Brain microvascular endothelial cell (primary cell): Measurements from ENCODE around the gene SMC3.
"Not testable (repeated sequence)": the region's sequence is repeated elsewhere in the genome, so short reads cannot be mapped to it uniquely, and the experiment has no call there.

ENCODE experiments used
- DNase-seq: peaks from one replicate; pipeline ENCODE4 v3.0.0-alpha.2; 2020
- H3K27ac ChIP-seq: fragments of 250-450 bp; sonication (Bioruptor Pico); 2 replicates; pipeline ENCODE4 v1.5.1; 2020; ENCODE audit warnings: mild to moderate bottlenecking, moderate library complexity
- H3K27me3 ChIP-seq: fragments of 250-450 bp; sonication (Bioruptor Pico); replicated peaks from 2 replicates; pipeline ENCODE4 v1.5.1; 2020; ENCODE audit warnings: mild to moderate bottlenecking
- H3K36me3 ChIP-seq: fragments of 250-450 bp; sonication (Bioruptor Pico); replicated peaks from 2 replicates; pipeline ENCODE4 v1.5.1; 2020; ENCODE audit warnings: mild to moderate bottlenecking
- H3K4me3 ChIP-seq: 2 replicates; pipeline ENCODE4 v1.5.1; 2011; ENCODE audit warnings: low read depth, mild to moderate bottlenecking, control low read depth, low read length, moderate library complexity
- CTCF ChIP-seq: IDR thresholded peaks from 2 replicates; pipeline ENCODE4 v1.5.1; 2011; ENCODE audit warnings: low read depth, mild to moderate bottlenecking, moderate library complexity, low read length, control low read depth, inconsistent platforms; ENCODE audit errors: missing control alignments
- in situ Hi-C: cut with HindIII; loops from 2 replicates; pipeline ENCODE4 v1.10.0; 2017; ENCODE audit warnings: low sequenced_read_pairs, low pct_ligation_motif_present

The SMC3 gene

DNA sequence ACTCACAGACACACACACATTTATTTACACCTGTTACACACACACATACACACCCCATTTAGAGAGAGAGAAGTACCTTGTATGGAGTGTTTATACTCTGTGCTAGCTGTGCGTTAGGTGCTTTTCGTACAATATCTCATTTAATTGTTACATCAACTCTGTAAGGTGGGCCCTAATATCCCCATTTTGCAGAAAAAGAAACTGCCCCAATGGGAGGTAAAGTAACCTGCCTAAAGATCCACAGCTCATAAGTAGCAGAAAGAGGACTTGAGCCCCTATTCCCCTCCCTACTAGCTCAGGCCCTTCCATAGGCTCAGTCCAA, 52.9 kb downstream of the SMC3 start:
- TF ChIP-seq CTCF: no peak
- DNase-seq: no peak
- Histone ChIP-seq H3K4me3 (no peak overlapping the region), H3K27ac (no peak overlapping the region), H3K27me3 (no peaks in the 10 kb centered on the region), H3K36me3 (no peaks in the 10 kb centered on the region)
- in situ Hi-C loops: no loop called here

DNA sequence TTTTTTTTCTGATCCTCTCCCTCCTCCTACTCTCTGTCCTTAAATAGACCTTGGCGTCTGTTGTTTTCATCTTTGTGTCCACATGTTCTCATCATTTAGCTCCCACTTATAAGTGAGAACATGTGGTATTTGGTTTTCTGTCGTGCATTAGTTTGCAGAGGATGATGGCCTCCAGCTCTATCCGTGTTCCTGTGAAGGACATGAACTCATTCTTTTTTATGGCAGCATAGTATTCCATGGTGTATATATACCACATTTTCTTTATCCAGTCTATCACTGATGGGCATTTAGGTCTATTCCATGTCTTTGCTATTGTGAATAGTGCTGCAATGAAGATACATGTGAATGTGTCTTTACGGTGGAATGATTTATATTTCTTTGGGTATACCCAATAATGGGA, 55.8 kb downstream of the SMC3 start:
- H3K36me3 ChIP-seq, H3K27me3 ChIP-seq, DNase-seq, H3K4me3 ChIP-seq, H3K27ac ChIP-seq, in situ Hi-C loops: not testable (repeated sequence)

DNA sequence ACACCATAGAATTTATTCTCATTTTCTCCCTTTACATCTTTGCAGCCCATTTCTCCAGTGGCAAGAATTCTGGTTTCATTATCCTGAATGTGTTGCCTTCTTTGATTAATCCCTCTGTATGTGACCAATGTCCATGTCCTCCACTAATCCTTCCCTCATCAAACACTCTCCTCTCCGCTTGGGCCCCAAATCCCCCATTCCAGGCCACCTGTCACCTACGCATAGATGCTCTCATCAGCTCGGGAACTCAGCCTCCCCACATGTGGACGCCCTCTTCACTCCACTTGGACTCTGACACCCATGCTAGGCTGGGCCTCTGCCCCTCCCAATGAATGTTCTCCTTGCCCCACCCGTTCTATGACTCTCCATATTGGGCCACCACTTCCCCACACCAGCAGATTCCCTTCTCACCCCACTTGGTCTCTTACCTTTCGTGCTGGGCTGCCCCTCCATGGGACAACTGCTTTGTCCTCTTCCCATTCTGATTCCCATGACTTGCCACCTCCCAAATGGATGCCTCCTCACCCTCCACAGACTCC, 57.9 kb downstream of the SMC3 start:
- TF ChIP-seq CTCF: no peak
- DNase-seq: no peak
- H3K4me3 ChIP-seq: no peak overlapping the region
- H3K27me3 ChIP-seq: no peaks in the 10 kb centered on the region
- H3K36me3 ChIP-seq: no peaks in the 10 kb centered on the region
- H3K27ac ChIP-seq: no peak overlapping the region
- in situ Hi-C loops: no loop called here

DNA sequence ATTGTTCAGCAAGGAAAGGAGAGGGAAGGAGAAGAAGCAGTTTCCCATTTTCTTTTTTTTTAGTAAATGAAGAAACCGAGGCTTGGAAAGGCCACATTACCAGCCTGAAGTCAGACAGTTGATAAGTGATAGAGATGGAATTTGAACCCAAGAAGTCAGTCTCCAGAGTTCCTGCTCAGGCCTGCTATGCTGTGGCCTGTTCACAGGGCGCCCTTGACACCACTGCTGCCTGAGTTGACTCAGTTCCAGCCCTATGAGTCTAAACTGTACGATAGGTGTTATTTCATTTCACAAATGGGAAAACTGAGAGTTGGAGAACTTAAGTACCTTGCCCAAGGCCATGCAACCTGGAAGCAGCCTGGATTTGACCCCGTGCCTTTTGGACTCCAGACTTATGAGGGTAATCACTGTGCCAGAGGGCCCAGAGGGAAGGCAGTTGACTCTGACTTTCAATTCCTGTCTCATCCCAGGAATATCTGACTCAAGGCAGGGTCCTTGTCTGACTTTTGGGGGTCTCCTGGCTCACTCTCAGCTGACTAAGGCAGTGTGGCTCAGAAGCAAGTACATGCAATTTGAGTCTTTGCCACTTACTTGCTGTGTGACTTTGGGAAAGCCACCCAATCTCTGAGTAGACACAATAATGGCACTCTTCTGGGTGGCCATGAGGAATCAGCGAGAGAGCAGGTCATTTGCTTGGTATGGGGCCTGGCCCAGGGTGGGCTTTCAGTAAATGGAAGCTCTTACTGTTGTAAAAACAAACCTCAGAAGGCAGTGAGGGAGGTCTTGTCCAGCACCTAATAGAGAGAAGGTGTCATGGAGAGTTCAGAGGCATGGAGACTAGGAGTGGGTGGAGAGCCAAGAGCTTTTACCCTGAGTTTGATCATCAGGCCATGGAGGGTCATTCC, 58.7 kb downstream of the SMC3 start:
- H3K4me3 ChIP-seq: no peak overlapping the region
- H3K36me3 ChIP-seq: no peaks in the 10 kb centered on the region
- no peak overlapping the region for H3K27ac ChIP-seq
- H3K27me3 ChIP-seq: no peaks in the 10 kb centered on the region
- DNase-seq: no peak
- in situ Hi-C loops: no loop called here
- no peak for TF ChIP-seq CTCF

DNA sequence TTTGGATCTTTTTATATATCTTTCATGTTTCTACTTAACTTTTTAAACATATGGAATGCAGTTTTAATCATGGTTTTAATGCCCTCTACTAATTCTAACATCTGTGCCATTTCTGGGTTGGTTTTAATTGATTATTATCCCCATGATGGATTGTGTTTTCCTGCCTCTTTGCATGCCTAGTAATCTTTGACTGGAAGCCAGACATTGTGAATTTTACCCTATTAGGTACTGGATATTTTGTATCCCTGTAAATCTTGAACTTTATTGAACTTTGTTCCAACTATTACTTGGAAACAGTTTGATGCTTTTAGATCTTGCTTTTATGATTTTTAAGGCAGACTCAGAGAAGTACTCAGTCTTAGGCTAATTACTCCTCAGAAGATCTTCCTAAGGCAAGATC, 60.7 kb downstream of the SMC3 start:
- in situ Hi-C loops: no loop called here
- no peak overlapping the region for H3K27ac ChIP-seq
- TF ChIP-seq CTCF: no peak

GRCh38 chr10:110629680-110630191, 62.2 kb downstream of the SMC3 start:
- Histone ChIP-seq H3K27me3 (no peaks in the 10 kb centered on the region), H3K36me3 (no peaks in the 10 kb centered on the region), H3K27ac (no peak overlapping the region), H3K4me3 (no peak overlapping the region)
- peak; percentile 88 for DNase-seq
- no peak for TF ChIP-seq CTCF
- in situ Hi-C loops: no loop called here

More for the DNA sequence above, 60.7 kb downstream of the SMC3 start:
- no peaks in the 10 kb centered on the region for H3K27me3 ChIP-seq
- no peak overlapping the region for H3K4me3 ChIP-seq
- no peak for DNase-seq
- H3K36me3 ChIP-seq: no peaks in the 10 kb centered on the region
